Cerebellar nuclear complex (tissue), 1 donor: ENCODE measurements around the gene COL5A1.
"Not testable (repeated sequence)": the region's sequence is repeated elsewhere in the genome, so short reads cannot be mapped to it uniquely, and the experiment has no call there.

Experiments
- DNase-seq, 2 experiments: peaks; one replicate each; lab custom pipeline; 2025; lab: John Stamatoyannopoulos, UW

COL5A1 gene

DNA sequence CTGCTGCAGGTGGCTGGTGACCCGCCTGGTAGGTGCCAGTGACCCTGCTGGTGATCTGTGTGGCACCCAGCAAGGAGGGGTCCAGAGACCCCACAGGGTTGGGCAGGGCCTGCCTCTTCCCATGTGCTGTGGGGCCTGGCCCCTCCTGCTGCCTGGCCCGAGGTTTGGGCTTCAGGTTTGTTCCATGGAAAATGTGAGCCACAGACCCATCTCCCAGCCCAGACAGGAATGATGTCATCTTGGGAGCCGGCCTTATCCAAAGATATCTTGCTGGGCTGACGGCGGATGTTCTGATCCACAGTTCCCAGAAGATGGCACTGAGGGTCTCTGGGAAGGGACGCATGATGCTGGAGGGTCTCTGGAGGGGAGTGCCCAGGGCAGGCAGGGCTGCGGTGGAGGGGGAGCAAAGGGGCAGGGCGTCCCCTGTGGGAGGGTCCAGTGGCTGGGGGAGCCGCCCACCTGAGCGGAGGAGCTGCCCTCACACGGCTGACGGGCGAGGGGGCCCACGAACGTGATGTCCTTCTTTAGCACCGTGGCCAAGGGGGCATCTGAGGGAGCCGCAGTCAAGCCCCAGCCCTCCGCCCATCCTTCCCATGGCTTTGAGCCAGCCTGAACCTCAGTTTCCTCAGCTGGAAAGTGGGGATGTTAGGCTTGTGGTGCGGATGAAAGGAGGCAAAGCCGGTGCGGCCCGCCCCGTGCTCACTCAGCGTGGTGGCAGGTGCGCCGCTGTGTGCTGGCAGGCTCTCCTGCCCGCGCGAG, 68.1 kb downstream of the COL5A1 start:
- DNase-seq, result no peak

DNA sequence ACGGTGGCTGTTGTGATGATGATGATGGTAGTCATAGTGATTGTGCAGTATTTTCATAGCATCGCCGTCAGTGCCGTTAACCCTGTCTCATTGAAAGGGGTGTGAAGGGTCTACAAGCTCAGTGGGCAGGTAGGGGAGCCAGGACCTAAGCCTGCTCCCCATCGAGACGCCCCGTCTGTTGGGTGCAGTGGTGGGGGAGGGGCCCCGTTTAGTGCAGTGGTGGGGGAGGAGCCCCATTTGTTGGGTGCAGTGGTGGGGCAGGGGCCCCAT, 68.6 kb downstream of the COL5A1 start:
- DNase-seq, result no peak

DNA sequence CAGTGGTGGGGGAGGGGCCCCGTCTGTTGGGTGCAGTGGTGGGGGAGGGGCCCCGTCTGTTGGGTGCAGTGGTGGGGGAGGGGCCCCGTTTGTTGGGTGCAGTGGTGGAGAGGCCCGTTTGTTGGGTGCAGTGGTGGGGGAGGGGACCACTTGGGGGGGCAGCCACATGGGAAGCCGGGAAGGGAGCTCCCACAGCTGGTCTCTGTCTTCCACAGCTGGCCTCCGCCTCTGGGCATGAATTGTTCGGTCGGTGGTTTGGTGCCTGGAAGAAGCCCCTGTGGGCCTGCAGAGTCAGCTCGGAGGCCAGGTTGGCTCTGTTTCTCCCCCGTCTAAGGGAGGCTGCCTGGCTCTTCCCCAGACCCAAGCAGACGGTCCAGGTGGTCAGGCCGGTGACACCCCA, 69.3 kb downstream of the COL5A1 start:
- no peak for DNase-seq

DNA sequence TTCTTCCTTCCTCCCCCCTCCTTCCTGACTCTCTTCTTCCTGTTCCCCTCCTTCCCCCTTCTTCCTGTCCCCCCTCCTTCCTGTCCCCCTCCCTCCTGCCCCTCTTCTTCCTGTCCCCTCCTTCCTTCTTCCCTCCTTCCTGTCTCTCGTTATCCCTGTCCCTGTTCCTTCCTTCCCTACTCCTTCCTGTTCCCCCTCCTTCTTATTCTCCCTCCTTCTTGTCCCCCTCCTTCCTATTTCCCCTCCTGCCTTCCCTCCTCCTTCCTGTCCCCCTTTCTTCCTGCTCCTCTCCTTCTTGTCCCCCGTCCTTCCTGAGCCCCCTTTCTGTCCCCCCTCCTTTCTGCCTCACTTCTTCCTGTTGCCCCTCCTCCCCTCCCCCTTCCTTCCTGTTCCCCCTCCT, 70.6 kb downstream of the COL5A1 start:
- no peak for DNase-seq

DNA sequence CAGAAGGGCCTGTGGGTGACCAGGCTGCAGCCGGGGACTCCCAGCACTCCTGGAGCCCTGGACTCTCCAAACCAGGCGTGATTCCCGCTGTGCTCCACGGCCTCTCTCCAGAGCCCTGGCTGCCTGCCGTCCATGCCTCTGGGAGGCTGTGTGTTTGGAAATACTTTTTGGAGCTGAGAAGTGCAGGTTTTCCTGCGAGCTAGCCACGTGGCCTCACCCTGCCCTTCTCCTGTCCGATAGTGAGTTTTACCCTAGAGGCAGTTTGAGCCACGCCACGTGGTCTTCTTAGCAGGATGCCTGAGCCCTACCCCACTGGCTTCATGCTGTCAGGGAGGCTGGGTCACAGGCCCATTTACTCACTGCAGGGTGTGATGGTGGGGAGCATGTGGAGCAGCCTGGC, 71.3 kb downstream of the COL5A1 start:
- DNase-seq, result no peak

DNA sequence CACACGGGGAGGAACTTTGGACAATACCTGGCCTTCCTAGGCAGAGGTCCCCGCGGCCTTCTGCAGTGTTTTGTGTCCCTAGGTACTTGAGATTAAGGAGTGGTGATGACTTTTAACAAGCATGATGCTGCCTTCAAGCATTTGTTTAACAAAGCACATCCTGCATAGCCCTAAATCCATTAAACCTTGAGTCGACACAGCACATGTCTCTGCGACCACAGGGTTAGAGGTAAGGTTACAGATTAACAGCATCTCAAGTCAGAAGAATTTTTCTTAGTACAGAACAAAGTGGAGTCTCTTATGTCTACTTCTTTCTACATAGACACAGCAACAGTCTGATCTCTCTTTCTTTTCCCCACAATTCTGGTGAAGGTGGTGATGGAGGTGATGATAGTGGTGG, 73.9 kb downstream of the COL5A1 start:
- DNase-seq, result not testable (repeated sequence)

DNA sequence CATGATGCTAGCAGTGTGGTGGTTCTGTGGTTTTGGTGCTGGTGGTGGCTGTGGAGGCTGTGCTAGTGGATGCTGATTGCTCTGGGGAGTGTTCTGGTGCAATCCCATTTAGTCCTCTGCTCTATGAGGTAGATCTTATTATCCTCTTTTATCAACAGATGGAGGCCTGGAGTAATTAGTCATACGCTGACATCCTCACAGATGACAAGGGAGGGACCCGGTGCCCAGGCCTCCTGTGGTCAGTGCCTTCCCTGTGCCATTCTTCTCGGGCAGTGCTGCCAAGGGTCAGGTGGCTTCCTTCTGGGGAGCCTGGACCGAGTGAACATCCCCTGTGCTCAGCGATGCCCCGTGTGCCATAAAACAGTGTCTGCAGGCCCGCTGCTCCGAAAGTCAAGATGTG, 74.5 kb downstream of the COL5A1 start:
- DNase-seq, result peak; percentile 58 to 96

DNA sequence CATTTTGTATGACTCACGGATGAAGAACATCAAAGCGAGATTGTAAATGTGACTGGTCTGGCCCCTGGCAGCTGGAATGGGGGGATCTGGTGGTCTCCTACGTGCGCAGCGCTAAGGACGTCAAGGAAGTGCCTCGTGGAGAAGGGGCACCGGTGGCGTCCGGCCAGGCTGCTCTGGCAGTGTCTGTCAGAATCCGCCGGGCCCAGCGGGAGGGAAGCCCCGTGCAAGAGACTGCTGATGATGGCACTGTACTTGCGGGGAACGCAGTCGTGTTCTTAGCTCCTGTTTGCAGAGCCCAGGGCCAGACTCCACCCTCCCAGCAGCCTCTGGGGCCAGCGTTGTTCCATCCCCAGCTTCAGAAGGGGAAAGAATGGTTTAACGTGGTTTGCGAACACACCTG, 75.5 kb downstream of the COL5A1 start:
- DNase-seq, result no peak

DNA sequence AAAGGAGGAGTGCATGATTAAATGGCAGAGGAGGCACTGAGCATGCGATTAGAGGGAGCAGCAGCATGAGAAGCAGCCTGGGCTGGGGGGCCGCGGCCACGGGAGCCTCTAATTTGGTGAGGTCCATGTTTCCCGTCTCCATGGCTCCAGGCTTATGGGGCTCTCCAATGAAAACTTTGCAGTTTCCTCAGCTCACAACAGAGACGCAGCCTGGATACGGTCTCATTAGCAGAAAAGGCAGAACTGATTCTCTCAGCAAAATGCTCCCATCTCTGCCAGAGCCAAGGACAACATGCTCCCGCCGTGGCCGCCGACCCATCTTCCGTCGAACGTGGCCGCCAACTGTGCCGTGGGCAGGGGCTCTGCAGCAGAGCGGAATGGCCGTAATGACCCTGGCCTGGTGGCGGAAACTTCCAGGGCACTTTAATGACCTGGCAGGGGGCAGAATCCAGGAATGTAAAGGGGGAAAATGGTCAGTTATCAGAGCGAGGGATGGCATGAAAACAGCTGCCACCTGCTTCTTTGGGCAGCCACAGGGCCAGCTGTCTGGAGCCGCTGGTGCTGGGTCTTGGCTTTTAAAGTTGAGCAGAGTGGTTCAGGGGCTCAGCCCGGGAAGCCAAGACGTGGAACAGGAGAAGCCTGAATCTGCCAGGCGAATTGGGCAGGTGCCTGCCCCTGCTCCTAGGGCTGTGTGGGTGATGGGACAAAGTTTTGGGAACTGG, 76.5 kb downstream of the COL5A1 start:
- no peak for DNase-seq

DNA sequence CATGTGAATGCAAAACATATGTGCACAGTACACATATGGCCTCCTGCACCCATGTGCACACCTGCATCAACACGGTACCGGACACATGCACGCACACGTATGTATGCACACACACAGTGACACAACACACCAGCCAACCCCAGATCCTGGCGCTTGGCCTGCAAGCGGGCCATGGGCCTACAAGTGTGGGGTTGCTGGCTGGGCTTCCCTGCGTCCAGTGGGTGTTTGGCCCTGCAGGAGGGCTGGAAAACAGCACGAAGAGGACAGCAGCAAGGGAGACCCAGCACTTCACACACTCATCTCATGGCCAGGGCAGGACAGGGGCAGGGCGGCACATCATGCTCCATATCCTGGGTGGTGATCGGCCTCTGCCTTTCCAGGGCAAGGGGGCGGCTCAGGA, 77.7 kb downstream of the COL5A1 start:
- no peak for DNase-seq

DNA sequence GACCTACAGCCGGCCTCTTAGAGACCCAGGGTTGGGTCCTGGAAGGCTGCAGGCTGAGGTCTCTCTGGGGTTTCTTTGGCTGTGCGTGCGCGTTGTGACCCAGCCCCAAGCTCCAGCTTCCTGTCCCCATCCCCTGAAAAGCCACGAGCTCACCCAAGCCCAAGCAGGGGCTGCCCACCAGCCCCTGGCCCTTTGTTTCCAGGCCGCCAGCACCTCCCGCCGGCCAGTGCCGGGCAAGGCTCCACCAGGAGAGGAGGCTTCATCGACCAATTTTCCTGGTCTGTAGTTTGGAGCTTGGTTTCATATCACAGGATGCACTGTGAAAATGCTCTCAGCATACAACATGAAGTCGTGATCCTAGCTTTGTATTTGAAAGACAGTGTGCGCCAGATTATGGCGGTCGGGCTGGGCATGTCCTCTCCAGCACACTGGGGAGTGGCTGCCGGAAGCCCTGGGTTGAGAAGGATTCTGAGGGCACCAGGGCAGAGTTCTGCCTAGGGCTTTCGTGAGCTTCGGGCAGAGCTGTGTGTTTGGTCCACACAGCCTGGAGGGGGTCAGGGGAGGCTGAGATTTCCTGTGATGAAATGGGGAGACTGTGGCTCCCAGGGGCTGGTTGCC, 78.6 kb downstream of the COL5A1 start:
- DNase-seq, result no peak

DNA sequence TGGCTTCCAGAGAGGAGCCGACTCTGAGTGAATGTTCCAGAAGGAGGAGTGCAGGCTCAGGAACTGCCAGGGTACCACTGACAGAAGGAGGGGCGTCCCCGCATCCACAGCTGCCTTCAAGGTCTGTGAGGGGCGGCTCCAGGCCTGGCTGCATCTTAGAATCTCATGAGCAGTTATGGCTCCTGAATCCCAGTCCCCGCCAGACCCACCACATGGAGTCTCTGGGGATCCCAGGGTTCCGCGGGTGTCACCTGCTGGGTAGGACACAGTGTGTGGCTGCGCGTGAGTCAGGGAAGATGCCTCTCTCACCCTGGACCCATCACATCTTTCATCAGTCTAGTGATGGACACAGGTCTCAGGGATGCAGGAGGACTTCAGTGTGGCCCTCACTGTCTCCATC, 79.2 kb downstream of the COL5A1 start:
- DNase-seq, result no peak

DNA sequence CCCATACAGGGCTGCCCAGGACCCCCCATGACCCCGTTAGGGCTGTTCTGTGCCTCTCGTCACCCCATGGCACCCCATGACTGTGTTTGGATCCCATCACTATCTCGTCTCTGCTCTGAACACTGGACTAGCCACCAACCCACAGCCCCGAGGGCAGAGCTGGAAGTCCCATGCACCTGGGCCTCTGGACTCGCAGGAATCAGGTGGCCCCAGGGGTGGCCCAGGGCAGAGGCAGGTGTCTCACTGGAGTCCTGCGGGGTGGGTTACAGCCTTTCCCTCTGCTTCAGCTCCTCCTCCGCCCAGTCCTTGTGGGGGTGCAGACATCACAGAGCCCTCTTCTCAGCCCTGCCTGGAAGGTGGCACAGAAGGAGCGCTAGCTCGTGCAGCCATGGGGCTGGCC, 79.7 kb downstream of the COL5A1 start:
- no peak for DNase-seq

DNA sequence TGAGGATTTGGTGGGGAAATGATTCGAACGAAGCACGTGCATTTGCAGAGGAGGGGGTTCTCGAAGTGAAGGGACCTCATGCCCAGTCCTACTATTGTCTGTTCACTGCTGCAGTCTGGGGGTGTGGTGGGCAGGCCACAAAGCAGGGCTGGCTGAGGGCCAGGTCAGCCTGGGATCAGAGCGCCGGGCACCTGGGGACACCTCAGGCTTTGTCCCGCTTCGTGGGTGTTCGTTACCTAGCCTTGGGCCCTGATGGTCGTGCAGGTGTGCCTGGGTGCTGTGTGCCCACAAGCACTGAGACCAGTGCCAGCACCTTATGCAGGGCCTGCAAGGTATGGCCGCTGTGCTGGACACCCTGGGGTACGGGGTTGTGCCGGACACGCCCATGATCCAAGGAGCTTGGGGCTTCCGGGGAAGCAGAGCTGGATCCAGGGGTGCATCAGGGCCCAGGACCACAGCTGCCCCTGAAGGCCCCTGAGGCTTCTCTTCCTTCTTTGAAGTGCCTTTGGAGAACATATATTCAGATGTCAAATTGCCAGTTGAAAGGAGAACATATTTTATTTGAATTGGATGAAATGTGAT, 80.6 kb downstream of the COL5A1 start:
- no peak for DNase-seq

DNA sequence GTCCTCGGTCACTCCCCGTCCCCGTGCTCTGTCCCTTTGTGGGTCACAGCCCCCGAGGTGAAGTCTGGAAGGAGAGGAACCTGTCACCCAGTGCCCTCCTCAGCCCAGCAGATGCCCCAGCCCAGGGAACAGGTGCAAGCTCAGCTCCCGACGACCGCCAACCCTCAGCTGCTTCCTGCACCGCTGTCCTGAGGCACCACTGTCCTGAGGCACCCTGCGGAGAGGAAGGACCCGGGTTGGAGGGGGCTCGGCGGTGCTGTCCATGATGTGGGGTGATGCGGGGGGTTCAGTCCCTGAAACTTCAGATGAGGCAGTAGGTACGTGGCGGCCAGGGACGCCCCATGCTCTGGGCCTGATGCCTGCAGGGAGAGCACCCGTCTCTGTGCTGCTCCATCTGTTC, 81.4 kb downstream of the COL5A1 start:
- no peak for DNase-seq

DNA sequence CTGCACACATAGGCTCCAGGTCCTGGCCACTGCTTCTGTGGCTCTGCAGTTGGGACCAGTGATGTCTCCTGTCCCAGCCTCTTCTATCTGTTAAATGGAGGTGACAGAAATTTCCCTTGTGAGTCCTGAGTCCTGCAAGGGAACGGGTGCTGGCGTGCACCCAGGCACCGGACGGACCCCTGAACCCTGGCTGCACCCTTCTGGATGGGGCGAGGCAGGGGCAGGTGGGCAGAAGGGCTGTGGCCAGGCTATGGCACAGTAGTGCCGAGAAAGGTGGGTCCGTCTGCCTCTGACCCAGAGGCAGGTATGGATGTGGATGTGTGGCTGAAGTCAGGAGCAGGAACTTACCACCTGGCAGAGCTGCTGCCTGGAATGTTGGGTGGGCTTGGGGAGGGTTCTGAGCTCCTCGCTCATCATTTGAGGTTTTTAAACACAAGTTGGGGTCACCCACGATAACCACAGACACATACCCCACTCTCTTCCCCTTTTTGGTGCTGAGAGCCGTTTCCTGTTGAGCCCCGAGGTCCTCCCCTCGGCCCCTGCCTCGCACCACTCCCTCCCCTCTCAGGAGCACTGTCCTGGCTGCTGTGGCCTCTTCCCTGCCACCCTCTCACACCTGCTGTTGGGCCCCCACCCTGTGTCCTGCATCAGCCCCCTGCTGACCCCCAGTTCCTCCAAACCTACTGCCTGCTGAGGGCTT, 82.0 kb downstream of the COL5A1 start:
- DNase-seq, result no peak

DNA sequence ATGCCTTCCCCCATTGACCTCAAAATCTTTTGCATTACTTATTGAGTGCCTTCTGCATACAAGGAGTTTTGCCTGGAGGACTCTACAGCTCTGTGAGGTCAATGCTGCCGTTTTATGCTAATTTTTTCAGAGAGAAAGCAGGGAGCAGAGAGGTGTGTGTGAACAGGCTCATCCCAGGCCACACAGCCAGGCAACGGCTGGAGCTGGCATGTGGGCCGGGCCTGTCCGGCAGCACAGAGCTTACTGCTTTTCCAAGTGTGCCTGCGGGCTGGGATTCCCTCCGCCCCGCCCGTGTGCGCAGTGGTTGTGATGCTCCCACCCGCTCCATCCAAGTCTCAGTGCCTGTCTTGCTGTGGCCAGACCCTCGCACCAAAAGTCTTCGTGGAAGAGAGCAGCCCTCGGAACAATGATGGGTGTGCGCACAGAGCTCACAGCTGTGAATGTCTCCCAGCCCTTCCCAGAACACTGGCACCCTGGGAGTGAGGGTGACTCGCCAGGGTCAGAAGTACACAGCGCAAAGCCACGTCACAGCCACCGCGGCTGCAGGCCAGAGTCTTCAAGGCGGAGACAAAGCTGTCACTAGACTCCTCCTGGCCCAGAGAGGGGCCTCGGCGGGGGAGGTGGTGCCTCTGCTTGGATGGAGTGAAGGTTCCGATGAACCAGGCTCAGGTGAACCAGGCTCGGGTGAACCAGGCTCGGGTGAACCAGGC, 82.8 kb downstream of the COL5A1 start:
- no peak for DNase-seq

DNA sequence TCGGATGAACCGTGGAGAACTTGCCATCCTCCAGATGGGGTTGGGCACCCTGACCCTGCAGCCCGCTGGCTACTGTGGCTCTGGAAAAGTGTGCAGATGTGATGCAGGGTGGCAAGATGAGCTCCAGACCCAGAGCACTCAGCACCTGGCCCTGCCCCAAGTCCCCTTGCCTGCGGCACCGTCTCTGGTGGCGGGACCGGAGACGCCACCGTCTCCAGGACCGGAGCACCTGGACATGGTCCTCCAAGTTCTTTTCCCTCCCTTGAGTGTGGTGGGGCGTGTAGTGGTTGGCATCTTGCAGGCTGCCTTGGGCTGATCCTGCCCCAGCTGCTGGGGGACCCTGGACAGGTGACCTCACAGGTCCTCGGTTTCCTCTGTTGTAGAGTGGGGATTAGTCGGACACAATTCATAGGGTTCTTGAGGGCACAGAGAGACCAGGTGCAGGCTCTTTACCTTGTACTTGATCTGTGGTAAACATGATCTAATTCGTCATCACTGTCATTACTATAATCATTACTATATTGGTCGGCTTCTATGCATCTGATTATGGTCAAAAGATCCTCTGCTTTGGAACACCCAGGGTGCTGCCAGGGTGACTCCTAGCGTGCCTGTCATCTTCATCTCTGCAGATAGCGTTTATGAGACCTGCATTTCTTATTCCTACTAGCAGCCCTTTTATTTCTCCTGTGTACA, 83.5 kb downstream of the COL5A1 start:
- DNase-seq, result no peak

DNA sequence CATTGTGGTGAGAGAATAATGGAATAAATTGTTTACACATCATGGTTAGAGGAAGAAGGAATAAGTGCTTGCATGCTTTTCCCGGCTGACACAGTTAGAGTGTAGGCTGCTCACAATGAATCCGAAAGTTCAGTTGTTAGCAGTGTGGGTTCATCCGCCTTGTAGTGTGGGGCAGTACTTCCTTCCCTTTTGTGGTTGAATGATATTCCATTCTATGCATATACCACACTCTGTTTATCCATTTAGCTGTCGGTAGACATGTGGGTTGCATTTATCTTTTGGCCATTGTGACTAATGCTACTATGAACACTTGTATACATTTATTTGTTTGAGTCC, 84.0 kb downstream of the COL5A1 start:
- no peak for DNase-seq

DNA sequence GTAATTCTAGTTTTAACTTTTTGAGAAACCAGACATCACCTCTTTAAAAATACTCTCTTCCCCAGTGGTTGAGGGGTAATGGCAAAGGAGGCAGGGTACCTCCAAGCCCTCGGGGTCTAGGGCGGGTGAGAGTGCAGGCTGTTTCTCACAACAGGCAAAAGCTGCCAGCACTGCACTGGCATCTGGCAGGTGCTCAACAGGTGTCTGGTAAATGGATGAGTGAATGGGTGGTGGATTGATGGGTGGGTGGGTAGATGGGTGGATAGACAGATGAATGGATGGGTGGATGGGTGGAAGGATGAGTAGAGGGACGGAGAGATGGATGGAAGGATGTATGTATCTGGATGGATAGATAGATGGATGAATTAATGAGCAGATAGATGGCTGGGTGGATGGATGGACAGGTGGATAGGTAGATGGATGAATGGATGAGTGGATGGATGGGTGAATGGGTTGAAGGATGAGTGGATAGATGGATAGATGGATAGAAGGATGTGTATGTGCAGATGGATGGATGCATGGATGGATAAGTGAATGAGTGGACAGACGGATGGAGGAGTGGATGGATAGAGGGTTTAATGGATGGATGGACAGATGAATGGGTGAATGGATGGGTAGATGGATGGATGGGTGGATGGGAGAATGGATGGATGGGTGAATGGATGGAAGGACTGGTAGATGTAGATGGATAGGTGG, 84.6 kb downstream of the COL5A1 start:
- no peak for DNase-seq

DNA sequence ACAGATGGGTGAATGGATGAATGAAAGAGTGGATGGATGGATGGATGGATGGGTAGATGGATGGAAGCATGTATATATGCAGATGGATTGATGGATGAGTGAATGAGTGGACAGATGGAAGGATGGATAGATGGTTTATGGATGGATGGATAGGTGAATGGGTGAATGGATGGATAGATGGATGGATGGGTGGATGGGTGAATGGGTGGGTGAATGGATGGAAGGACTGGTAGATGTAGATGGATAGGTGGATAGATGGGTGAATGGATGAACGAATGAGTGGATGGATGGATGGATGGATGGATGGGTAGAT, 85.1 kb downstream of the COL5A1 start:
- no peak for DNase-seq
